Measurements from ENCODE around the gene COLEC11.

Gene COLEC11

GRCh38 chr2:3639653-3640052 lies 44.7 kb downstream of the COLEC11 start:
- no peak overlapping the region for H3K4me3 ChIP-seq (ENCODE audit: low read length)
- TF ChIP-seq ZNF274 (IDR thresholded peaks at IDR 0.05; ENCODE audit: low read depth, low read length) = no peak

GRCh38 chr2:3641181-3641580 lies 46.3 kb downstream of the COLEC11 start:
- no peak overlapping the region for H3K4me3 ChIP-seq (ENCODE audit: low read length)
- TF ChIP-seq ZNF274 (IDR thresholded peaks at IDR 0.05; ENCODE audit: low read depth, low read length) = no peak

- TF ChIP-seq ZNF274 (IDR thresholded peaks at IDR 0.05; ENCODE audit: low read depth, low read length) = no peak
- no peak overlapping the region for H3K4me3 ChIP-seq (ENCODE audit: low read length)
Measured at GRCh38 chr2:3641841-3642421, 47.0 kb downstream of the COLEC11 start.

GRCh38 chr2:3642521-3643215 lies 47.8 kb downstream of the COLEC11 start:
- no peak overlapping the region for H3K4me3 ChIP-seq (ENCODE audit: low read length)
- TF ChIP-seq ZNF274 (IDR thresholded peaks at IDR 0.05; ENCODE audit: low read depth, low read length) = no peak

GRCh38 chr2:3643371-3644245 lies 48.7 kb downstream of the COLEC11 start:
- TF ChIP-seq ZNF274 (IDR thresholded peaks at IDR 0.05; ENCODE audit: low read depth, low read length) = no peak
- no peak overlapping the region for H3K4me3 ChIP-seq (ENCODE audit: low read length)

- H3K4me3 ChIP-seq (ENCODE audit: low read length) = no peak overlapping the region
- no peak for TF ChIP-seq ZNF274 (IDR thresholded peaks at IDR 0.05; ENCODE audit: low read depth, low read length)
Measured at GRCh38 chr2:3644246-3644525, 49.3 kb downstream of the COLEC11 start.

GRCh38 chr2:3644891-3645605 lies 50.1 kb downstream of the COLEC11 start:
- H3K4me3 ChIP-seq (ENCODE audit: low read length) = no peak overlapping the region
- no peak for TF ChIP-seq ZNF274 (IDR thresholded peaks at IDR 0.05; ENCODE audit: low read depth, low read length)

- H3K4me3 ChIP-seq (ENCODE audit: low read length) = no peak overlapping the region
- no peak for TF ChIP-seq ZNF274 (IDR thresholded peaks at IDR 0.05; ENCODE audit: low read depth, low read length)
Measured at GRCh38 chr2:3645745-3646389, 51.0 kb downstream of the COLEC11 start.

GRCh38 chr2:3646446-3646845 lies 51.5 kb downstream of the COLEC11 start:
- no peak overlapping the region for H3K4me3 ChIP-seq (ENCODE audit: low read length)
- TF ChIP-seq ZNF274 (IDR thresholded peaks at IDR 0.05; ENCODE audit: low read depth, low read length) = no peak

GRCh38 chr2:3647246-3647645 lies 52.3 kb downstream of the COLEC11 start:
- no peak for TF ChIP-seq ZNF274 (IDR thresholded peaks at IDR 0.05; ENCODE audit: low read depth, low read length)
- H3K4me3 ChIP-seq (ENCODE audit: low read length) = no peak overlapping the region

- no peak overlapping the region for H3K4me3 ChIP-seq (ENCODE audit: low read length)
- TF ChIP-seq ZNF274 (IDR thresholded peaks at IDR 0.05; ENCODE audit: low read depth, low read length) = no peak
Measured at GRCh38 chr2:3647831-3648651, 53.1 kb downstream of the COLEC11 start.

GRCh38 chr2:3648652-3649177 lies 53.8 kb downstream of the COLEC11 start:
- H3K4me3 ChIP-seq (ENCODE audit: low read length) = no peak overlapping the region
- TF ChIP-seq ZNF274 (IDR thresholded peaks at IDR 0.05; ENCODE audit: low read depth, low read length) = no peak

- no peak for TF ChIP-seq ZNF274 (IDR thresholded peaks at IDR 0.05; ENCODE audit: low read depth, low read length)
- H3K4me3 ChIP-seq (ENCODE audit: low read length) = no peak overlapping the region
Measured at GRCh38 chr2:3649581-3649980, 54.7 kb downstream of the COLEC11 start.
